ENCODE results near the gene IMMP2L. TPM values are rescaled to one million over a fixed set of nuclear protein-coding genes. Genes with fewer than 3 reads are reported as not detected.
"Not testable (repeated sequence)": the region's sequence is repeated elsewhere in the genome, so short reads cannot be mapped to it uniquely, and the experiment has no call there.

The IMMP2L gene
- total and polyA plus RNA-seq, 2 of the 8 experiments (the other 6 are each of a cell fraction or from before 2014, with no cell fraction given): 2.3 to 10.1 TPM

GRCh38 chr7:111249807-111250206 lies 312.5 kb downstream of the IMMP2L start:
- H3K27me3 ChIP-seq (replicated peaks in 1 of 4; ENCODE audit: control insufficient read depth in 3 of 4, extremely low read depth in 1 of 4, insufficient read depth in 3 of 4, low read length in 3 of 4); H2BK5ac ChIP-seq (ENCODE audit: low read depth, low read length); H3K4me1 ChIP-seq (replicated peaks in 1 of 4; ENCODE audit: control insufficient read depth in 3 of 4, insufficient read depth in 4 of 4, low read length in 3 of 4); CTCF ChIA-PET (ENCODE audit: partially characterized antibody); H3K79me1 ChIP-seq (ENCODE audit: low read depth, low read length); H2BK12ac ChIP-seq (ENCODE audit: low read depth, low read length); H4K20me1 ChIP-seq (replicated peaks in 1 of 2; ENCODE audit: control insufficient read depth in 1 of 2, insufficient read depth in 2 of 2, low read length in 2 of 2); H3K9me3 ChIP-seq (ENCODE audit: insufficient read depth in 2 of 2, low read depth in 1 of 2, low read length in 1 of 2); H3K18ac ChIP-seq (ENCODE audit: extremely low read depth, low read length); H2BK120ac ChIP-seq (replicated peaks; ENCODE audit: low read depth, low read length); H3K4ac ChIP-seq (replicated peaks; ENCODE audit: insufficient read length, low read depth, low read length); H4K91ac ChIP-seq (replicated peaks; ENCODE audit: insufficient read length, low read length); H3K4me3 ChIP-seq (ENCODE audit: extremely low read depth in 1 of 4, insufficient read depth in 2 of 4, low read depth in 3 of 4, low read length in 4 of 4); H3K14ac ChIP-seq (ENCODE audit: insufficient read length); H2AK5ac ChIP-seq (ENCODE audit: low read depth, low read length); H3K9ac ChIP-seq (replicated peaks in 1 of 4; ENCODE audit: extremely low read depth in 1 of 4, low read depth in 3 of 4, low read length in 3 of 4); H3K4me2 ChIP-seq (ENCODE audit: insufficient read depth in 1 of 2, low read depth in 2 of 2, low read length in 2 of 2); H3K27ac ChIP-seq (ENCODE audit: low read depth, low read length); H3K36me3 ChIP-seq (ENCODE audit: control insufficient read depth in 2 of 4, insufficient read depth in 4 of 4, low read length in 3 of 4); H3K79me2 ChIP-seq (ENCODE audit: control insufficient read depth in 1 of 2, insufficient read depth in 2 of 2, low read length in 2 of 2); H3K23ac ChIP-seq (ENCODE audit: insufficient read length); H3K56ac ChIP-seq (replicated peaks; ENCODE audit: insufficient read length, low read depth, low read length); DNase-seq (ENCODE audit: low read depth in 1 of 2, low spot score in 2 of 2); POLR2A ChIA-PET (ENCODE audit: partially characterized antibody); H2BK20ac ChIP-seq (ENCODE audit: low read length); H2AFZ ChIP-seq (ENCODE audit: low read length); H4K8ac ChIP-seq (ENCODE audit: extremely low read depth, insufficient read depth, low read length); H4K5ac ChIP-seq (ENCODE audit: insufficient read length, low read depth, low read length); FAIRE-seq; H3K23me2 ChIP-seq (ENCODE audit: low read depth, low read length); H2BK15ac ChIP-seq (ENCODE audit: low read length): not testable (repeated sequence)
- WGBS, 2 experiments (ENCODE audit: extremely low coverage in 1 of 2, insufficient coverage in 1 of 2, insufficient read length in 1 of 2, insufficient replicate concordance in 2 of 2, low coverage in 1 of 2, low lambda C conversion rate in 2 of 2, missing lambda C conversion rate in 1 of 2): 90% methylated on average over 5 of the region's 5 CpGs; no CpG with 5 or more reads in 1 of the 2 experiments

All from H1 (cell line).